Amniotic stem cell (primary cell): ENCODE data around the gene ZNF546.
"Not testable (repeated sequence)": the region's sequence is repeated elsewhere in the genome, so short reads cannot be mapped to it uniquely, and the experiment has no call there.

Experiments
- DNase-seq: peaks from one replicate; lab custom pipeline; 2025; lab: John Stamatoyannopoulos, UW

The ZNF546 gene

DNA sequence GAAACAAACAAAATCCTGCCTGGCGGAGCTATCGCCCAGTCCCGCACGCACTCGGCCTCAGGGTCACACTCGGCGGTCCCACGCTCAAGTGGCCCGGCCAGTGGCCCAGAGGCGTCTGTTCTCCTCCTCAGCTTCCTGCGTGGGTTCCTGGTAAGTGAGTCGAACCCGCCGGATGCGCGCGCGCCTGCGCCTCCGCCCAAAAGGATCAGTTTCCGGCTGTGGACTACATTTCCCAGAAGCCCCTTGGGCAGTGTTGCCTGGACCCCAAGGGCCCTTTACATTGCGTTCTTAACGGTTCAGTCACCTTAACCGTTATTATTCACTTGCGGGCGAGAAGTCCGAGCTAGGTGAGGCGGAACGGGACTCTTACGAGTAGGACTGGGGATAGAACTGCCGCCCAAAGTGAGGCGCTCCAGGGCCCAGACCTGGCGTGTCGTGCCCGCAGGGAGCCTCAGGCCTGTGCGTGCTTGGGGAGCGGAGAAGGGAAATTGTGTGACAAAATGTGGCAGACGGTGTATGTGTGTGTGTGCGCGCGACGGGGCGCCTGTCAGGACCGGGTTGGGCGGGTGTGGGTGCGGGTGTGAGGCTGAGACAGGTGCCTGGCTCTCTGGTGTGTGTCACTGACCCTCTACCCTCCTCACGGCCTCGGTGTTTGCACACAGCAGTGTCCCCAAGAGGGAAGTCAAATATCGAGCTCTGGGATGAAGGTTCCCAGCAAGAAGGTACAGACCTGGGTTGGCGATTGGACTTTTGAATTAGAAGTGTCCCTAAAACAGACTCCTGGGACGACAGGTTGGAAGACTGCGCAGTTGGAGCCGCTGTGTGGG is at the start of gene ZNF546:
TSS of gene ZNF546 (plus strand) at position 250 of the 827 bp plus-strand sequence. CDS start 1,267 bp downstream, outside the sequence.
- peak; percentile 70 for DNase-seq

DNA sequence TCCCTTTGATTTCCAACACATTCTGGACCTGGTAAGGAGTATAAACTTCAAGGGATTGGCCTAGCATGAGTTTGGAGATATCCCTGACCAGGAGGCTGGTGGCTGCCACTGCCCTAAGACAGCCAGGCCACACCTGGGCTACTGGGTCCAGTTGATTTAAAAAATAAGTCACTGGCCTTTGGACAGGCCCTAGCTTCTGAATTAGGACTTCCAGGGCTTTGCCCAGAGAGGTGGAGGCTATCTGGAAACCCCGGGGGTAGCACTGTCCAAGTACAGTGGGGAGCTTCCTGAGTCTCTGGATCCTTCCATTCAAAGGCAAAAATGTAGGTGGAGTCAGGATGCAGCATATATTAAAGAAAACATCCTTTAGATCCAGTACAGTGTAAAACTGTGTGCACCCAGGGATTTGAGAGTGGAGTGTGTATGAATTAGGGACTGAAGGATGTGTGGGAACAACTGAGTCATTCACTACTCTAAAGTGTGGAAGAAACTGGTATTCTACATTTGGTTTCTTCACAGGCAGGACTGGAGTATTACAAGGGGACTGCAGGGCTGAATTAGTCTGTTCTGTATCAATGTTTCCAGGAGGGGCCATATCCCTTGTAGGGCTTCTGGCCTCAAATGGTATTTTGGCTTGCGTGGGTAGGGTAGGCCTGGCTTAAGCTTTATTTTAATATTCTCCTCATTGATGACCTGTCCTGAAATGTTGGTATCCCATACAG is 47.7 kb upstream of the ZNF546 start:
- DNase-seq, result no peak

DNA sequence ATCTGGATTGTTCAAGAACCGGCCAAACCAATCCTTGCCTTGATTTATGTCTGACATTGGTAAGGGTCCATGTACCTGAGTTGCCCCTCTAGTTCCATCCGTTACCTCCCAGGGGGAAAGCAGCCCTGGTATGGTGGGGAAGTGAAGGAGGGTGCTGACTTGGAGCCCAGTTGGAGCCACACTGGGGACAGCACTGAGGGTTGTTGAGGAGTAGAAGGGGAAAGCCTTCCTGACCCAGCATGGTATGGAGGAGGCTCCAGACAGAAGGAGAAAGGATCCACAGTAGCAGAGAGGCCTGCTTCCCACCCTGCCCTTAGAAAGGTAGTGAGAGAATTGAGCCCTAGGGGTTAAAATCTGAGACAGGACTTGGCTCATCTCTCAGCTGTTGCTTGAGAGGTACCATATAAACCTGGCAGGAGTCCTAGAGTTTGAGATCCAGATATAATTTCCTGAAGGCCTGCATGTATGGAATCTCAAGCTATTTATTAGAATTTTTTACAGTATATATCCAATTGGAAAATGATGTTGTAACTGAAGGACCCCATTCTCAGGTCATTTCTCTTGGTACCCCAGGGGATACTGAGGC is 45.7 kb upstream of the ZNF546 start:
- DNase-seq, result no peak

DNA sequence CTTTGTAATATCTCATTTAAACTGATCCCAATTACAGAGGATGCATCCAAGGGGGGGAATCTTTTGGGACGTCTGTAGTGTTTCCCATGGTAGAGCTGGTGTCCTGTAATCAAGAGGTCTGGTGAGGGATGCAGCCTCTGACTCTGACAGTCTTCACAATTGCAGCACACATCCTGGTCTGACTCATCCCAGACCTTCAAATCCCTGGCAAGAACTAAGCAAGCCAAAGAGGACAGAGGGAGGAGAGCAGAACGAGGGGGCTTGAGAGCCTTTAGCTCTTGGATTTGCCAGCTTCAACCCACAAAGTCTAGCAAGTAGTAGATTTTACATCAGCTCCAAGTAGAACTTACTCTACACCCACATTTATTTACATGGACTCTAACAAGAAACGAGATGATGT is 45.2 kb upstream of the ZNF546 start:
- DNase-seq, result no peak

DNA sequence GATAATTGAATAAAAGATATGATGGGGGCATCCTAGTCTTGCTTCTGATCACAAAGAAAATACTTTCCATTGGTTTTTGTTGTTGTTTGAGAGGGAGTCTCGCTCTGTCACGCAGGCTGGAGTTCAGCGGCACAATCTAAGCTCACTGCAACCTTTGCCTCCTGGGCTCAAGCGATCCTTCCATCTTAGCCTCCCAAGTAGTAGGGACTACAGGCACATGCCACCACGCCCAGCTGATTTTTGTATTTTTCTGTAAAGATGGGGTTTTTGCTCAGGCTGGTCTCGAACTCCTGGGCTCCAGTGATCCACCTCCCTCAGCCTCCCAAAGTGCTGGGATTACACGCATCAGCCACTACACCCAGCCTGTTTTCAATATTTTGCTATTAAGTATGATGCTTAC is 42.9 kb upstream of the ZNF546 start:
- no peak for DNase-seq

DNA sequence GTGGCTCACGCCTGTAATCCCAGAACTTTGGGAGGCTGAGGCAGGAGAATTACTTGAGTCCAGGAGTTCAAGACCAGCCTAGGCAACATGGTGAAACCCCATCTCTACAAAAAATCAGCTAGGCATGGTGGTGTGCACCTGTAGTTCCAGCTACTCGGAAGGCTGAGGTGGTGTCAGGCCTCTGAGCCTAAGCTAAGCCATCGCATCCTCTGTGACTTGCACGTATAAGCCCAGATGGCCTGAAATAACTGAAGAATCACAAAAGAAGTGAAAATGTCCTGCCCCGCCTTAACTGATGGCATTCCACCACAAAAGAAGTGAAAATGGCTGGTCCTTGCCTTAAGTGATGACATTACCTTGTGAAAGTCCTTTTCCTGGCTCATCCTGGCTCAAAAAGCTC is 39.0 kb upstream of the ZNF546 start:
- not testable (repeated sequence) for DNase-seq

DNA sequence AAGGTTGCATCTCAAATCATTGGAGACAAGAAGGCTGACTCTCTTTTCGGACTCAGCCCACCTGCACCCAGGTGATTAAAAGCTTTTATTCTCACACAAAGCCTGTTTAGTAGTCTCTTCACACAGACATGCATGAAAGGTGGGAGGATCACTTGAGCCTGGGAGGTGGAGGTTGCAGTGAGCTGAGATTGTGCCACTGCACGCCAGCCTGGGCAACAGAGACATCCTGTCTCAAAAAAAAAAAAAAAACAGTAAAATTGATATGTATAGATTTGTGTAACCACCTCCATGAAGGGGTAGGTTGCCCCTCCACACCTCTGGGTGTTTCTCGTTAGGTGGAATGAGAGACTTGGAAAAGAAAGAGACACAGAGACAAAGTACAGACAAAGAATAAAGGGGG is 37.9 kb upstream of the ZNF546 start:
- not testable (repeated sequence) for DNase-seq

DNA sequence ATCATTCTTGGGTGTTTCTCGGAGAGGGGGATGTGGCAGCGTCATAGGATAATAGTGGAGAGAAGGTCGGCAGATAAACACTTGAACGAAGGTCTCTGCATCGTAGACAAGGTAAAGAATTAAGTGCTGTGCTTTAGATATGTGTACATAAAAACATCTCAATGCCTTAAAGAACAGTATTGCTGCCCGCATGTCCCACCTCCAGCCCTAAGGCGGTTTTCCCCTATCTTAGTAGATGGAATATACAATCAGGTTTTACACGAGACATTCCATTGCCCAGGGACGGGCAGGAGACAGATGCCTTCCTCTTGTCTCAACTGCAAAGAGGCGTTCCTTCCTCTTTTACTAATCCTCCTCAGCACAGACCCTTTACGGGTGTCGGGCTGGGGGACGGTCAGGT is 37.5 kb upstream of the ZNF546 start:
- not testable (repeated sequence) for DNase-seq

DNA sequence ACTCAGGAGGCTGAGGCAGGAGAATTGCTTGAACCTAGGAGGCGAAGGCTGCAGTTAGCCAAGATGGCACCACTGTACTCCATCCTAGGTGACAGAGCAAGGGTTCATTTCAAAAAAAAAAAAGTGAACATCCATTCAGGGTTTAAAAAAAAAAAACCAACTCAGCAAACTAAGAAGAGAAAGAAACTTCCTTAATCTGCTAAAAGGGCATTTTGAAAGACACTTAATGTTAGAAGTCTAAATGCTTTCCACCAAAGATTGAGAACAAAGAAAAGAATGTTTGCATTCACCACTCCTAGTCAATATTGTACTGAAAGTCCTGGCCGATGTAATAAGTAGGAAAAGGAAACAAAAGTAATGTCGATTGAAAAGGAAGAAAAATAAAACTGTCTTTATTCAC is 33.0 kb upstream of the ZNF546 start:
- no peak for DNase-seq

DNA sequence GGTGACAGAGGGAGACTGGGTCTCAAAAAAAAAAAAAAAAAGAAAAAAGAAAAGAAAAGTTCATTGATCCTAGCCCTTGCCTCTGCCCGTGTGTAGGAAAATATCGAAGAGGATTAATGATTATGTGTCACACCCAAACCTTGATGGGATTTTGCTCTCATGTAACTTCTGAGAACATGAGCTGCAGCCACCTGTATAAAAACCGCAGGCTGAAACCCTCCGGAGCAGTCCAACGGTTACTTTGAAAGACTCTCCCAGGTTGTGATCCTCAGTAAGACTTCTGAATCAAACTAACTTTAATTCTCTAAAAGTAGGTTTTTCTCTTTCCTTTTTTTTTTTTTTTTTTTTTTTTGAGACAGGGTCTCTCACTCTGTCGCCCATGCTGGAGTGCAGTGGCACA is 30.2 kb upstream of the ZNF546 start:
- no peak for DNase-seq

DNA sequence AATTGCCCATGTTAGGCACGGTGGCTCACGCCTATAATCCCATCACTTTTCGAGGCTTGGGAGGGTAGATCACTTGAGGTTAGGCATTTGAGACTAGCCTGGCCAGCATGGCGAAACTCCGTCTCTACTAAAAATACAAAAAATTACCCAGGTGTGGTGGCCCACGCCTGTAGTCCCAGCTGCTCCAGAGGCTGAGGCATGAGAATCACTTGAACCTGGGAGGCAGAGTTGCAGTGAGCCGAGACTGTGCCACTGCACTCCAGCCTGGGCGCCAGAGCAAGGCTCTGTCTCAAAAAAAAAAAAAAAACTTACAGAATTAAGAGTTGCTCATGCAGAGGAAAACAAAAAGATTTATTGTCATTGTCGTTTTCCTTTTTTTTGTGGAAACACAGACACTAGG is 29.3 kb upstream of the ZNF546 start:
- no peak for DNase-seq

DNA sequence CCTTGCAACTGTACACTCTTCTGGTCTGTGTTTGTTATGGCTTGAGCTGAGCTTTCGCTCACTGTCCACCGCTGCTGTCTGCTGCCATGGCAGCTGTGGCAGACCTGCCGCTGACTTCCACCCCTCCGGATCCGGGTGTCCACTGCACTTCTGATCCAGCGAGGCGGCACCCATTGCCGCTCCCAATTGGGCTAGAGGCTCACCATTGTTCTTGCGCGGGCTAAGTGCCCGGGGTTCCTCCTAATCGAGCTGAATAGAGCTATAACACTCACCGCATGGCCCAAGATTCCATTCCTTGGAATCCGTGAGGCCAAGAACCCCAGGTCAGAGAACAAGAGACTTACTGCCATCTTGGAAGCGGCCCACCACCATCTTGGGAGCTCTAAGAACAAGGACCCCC is 28.1 kb upstream of the ZNF546 start:
- no peak for DNase-seq

DNA sequence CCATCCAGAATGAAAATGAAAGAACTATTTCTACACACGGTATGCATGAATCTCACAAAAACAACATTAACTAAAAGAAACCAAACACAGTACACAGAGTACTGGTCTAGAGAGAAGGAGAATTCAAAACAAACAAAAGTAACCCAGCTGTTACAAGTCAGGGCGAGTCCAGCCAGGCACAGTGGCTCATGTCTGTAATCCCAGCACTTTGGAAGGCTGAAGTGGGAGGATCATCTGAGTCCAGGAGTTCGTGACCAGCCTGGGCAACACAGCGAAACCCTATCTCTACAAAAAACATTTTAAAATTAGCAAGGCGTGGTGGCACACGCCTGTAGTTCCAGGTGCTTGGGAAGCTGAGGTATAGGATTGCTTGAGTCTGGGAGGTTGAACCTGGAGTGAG is 27.6 kb upstream of the ZNF546 start:
- DNase-seq, result no peak

DNA sequence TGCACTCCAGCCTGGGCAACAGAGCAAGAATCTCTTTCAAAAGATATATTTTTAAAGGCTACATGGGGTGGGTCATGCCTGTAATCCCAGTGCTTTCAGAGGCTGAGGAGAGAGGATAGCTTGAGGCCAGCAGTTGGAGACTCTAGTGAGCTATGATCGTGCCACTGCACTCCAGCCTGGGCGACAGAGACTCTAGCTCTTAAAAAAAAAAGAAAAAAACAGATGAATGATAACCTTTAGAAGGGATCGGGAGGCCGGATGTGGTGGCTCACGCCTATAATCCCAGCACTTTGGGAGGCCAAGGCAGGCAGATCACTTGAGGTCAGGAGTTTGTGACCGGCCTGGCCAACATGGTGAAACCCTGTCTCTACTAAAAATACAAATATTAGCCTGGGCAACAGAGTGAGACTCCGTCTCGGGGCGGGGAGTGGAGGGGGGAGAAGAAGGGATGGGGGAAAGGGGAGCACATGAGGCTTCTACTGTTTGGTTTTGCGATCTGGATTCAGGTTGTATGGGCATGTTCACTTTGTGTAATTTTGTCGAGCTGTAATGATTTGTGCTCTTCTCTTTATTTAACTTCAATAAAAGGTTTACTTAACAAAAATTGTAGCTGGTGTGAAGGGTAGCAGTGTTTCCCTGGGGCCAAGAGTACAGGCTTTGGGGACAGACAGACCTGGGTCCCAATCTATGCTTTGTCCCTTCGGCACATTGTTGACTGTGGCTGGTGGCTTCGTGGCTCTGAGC is 27.0 kb upstream of the ZNF546 start:
- DNase-seq, result no peak

DNA sequence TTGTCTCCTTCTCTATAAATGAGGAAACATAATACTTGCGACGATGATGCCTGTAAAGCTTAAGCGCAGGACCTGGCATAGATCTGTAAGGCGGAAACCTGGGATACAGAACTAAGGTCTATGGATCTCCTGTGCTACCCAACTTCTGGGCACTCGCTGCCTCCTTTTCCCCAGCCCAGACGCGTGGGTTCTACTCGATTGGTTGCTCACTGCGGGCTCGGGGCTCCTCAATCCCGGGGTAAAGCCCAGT is 26.5 kb upstream of the ZNF546 start:
- no peak for DNase-seq

DNA sequence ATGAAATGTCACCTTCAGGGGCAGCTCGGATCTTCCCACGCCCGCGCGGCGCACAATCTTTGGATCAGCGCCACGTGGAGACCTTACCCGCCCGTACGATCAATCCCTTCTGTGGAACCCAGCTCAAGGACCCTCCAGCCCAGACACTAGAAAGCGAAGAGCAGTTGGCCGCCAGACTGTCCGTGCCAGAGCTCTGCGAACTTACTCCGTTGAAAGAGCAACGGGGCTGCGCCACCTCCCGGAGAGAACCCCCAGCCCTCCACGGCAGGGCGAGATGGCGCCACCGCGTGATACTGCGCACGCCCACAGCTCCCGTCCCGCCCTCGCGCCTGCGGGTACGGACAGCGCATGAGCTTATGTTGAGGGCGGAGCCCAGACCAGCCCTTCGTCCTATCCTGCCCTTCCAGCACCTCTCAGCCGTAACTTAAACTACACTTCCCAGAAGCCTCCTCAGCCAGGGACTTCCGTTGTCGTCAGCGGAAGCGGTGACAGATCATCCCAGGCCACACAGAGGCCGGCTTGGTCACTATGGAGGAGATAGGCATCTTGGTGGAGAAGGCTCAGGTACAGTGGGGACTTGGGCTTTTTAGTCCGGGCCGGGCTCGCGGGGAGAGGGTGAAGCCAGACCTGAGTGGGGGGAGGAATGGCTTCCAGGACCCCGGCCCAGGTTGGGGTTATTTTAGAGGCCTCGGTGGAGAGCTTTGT is 26.0 kb upstream of the ZNF546 start, which contains the start of gene PSMC4:
TSS of gene PSMC4 (plus strand) at position 491 of the 705 bp plus-strand sequence. CDS start at position 529, 38 bp downstream.
- DNase-seq, result peak; percentile 97

DNA sequence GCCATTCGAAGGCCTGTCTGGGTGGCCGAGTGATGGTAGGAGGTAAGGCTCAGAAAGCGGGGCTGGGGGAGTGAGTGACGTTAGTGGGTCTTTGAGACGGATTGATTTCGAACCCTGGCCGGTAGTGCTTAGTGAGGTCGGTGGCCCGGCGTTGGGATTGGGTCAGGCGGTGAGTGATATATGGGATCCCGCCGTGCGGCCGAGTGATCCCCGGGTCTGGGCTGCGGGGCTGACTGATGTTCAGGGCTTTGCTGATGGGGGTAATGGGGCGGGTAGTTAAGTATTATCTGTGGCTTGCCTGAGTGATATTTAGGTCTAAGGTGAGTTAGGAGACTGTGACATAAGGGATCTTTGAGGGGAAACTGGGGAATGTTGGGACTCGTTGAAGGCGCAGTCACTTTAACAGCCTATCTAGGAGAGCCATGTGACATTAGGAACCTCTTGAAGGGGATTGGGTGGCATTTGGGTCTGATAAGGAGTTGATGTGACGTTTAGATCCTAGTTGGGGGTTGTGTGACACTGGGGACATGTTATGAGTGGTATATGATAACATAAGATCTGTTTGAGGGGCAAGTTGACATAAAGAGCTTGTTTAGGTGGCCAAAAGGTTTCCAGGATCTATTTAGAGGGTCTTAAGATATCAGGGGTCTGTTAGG is 25.4 kb upstream of the ZNF546 start:
- DNase-seq, result no peak

DNA sequence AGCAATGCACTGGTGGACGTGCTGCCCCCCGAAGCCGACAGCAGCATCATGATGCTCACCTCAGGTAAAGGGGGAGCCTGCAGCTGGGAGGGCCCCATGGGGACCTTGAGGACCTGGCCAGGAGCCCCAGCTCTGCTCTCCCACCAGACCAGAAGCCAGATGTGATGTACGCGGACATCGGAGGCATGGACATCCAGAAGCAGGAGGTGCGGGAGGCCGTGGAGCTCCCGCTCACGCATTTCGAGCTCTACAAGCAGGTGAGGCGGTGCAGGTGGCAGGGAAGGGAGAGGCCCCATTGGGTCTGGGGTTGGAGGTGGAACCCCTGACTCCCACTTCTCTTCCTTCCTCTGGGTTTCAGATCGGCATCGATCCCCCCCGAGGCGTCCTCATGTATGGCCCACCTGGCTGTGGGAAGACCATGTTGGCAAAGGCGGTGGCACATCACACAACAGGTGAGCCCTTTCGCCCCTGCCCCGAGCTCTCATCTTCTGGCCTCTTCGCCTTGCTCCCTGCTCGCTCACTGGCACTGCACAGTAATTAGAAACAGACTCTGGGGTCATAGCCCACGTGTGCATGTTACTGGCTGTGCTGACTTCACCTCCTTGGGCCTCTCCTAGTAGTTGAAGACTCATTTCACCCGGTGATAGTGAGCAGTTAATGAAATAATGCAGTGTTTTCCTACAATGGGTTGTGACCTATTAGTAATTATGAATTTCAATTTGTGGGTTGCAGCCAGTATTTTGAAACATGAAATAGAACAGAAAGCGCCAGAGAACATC is 22.3 kb upstream of the ZNF546 start:
- no peak for DNase-seq

DNA sequence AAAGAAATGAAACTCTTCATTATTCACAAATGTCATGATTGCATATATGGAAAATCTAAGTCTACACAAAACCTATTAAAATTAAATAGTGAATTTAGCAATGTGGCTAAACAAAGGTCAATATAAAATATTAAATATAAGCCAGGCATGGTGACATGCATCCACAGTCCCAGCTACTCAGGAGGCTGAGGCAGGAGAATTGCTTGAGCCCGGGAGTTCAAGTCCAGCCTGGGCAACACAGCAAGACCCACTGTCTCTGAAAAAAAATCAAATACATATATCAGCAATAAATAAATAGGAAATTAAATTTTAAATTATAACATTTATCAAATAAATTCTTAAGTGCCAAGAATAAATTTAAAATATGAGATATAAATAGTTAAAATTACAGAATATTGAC is 14.0 kb upstream of the ZNF546 start:
- no peak for DNase-seq

DNA sequence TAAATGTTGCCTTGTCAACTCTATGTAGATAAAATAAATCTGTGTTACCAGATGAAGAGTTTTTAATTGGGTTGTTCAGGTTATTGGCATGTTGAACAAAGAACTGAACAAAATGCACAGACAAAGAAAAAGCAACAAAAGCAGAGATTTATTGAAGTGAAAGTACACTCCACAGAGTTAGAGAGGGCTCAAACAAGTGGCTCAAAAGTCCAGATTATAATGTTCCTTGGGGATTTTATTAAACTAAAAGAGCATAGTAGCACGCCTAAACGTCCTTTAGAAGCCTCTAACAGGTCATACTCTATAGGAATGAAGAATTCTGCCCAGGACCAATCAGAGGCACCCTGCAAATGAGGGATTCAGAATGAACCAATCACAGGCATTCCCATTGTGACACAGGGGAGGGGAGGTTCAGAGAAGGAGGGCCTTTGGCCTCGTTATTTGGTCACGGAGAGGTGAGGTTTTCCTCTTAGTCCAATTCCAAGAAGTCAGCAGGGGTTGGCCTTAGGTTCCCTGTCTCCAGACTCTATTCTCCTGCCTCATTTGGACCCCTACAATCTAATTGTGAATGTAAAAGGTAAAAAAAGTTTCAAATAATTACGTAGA is 13.1 kb upstream of the ZNF546 start:
- no peak for DNase-seq
